Neuronal stem cell (in vitro differentiated cells): ENCODE data around the gene CAPN12.

Experiments used
- DNase-seq: peaks from one replicate; pipeline ENCODE4 v3.0.0-alpha.2; 2013; ENCODE audit warnings: low spot score
- H2AFZ ChIP-seq: one replicate; pipeline ENCODE4 v1.6.1; 2013; ENCODE audit warnings: mild to moderate bottlenecking, low read length, inconsistent platforms
- H2AK5ac ChIP-seq: 2 replicates; pipeline ENCODE4 v1.6.1; 2013; ENCODE audit warnings: low read depth, mild to moderate bottlenecking, inconsistent platforms, low read length, moderate library complexity, mixed read lengths
- H2BK120ac ChIP-seq: 2 replicates; pipeline ENCODE4 v1.6.1; 2013; ENCODE audit warnings: low read depth, mild to moderate bottlenecking, inconsistent platforms, low read length, moderate library complexity, mixed read lengths
- H2BK12ac ChIP-seq: one replicate; pipeline ENCODE4 v1.6.1; 2013; ENCODE audit warnings: low read length, inconsistent platforms
- H2BK15ac ChIP-seq: 2 replicates; pipeline ENCODE4 v1.6.1; 2013; ENCODE audit warnings: mild to moderate bottlenecking, low read length, inconsistent platforms, mixed read lengths
- H2BK5ac ChIP-seq: one replicate; pipeline ENCODE4 v1.6.1; 2013; ENCODE audit warnings: inconsistent platforms, mild to moderate bottlenecking, low read length, moderate library complexity
- H3K14ac ChIP-seq: one replicate; pipeline ENCODE4 v1.6.1; 2013; ENCODE audit warnings: low read length, inconsistent platforms
- H3K18ac ChIP-seq: 2 replicates; pipeline ENCODE4 v1.6.1; 2013; ENCODE audit warnings: low read length, inconsistent platforms
- H3K23ac ChIP-seq: 2 replicates; pipeline ENCODE4 v1.6.1; 2013; ENCODE audit warnings: low read depth, mild to moderate bottlenecking, mixed read lengths, low read length, inconsistent platforms; ENCODE audit not compliant: poor library complexity
- H3K27ac ChIP-seq: replicated peaks from 3 replicates; pipeline ENCODE4 v1.5.1; 2013; ENCODE audit warnings: low read length, inconsistent platforms
- H3K27me3 ChIP-seq, 3 experiments: 2 replicates each; pipeline ENCODE4 v1.6.1; 2013; ENCODE audit warnings: low read length in 3 of 3, mild to moderate bottlenecking in 2 of 3, inconsistent platforms in 1 of 3, low read depth in 1 of 3, mixed read lengths in 1 of 3, moderate library complexity in 1 of 3; ENCODE audit not compliant: control insufficient read depth in 3 of 3, insufficient read depth in 3 of 3
- H3K36me3 ChIP-seq, 2 donors: replicated peaks in 1 of 2; 2 replicates each; pipeline ENCODE4 v1.6.1; 2013; ENCODE audit warnings: low read length in 2 of 2; ENCODE audit not compliant: control insufficient read depth in 2 of 2, insufficient read depth in 2 of 2
- H3K4ac ChIP-seq: 2 replicates; pipeline ENCODE4 v1.6.1; 2013; ENCODE audit warnings: inconsistent platforms, mild to moderate bottlenecking, low read length, moderate library complexity
- H3K4me1 ChIP-seq, 2 donors: 1 replicate in 1 of 2; 2 replicates in 1 of 2; pipeline ENCODE4 v1.6.1; 2013; ENCODE audit warnings: low read length in 2 of 2, low read depth in 1 of 2; ENCODE audit not compliant: control insufficient read depth in 2 of 2, insufficient read depth in 1 of 2
- H3K4me2 ChIP-seq: one replicate; pipeline ENCODE4 v1.6.1; 2013; ENCODE audit warnings: mild to moderate bottlenecking, low read length, inconsistent platforms; ENCODE audit not compliant: insufficient read depth, poor library complexity, severe bottlenecking
- H3K4me3 ChIP-seq, 2 donors: 2 replicates each; pipeline ENCODE4 v1.5.1; 2013; ENCODE audit warnings: low read length in 2 of 2, mild to moderate bottlenecking in 2 of 2, inconsistent platforms in 1 of 2, moderate library complexity in 1 of 2
- H3K79me1 ChIP-seq: one replicate; pipeline ENCODE4 v1.6.1; 2013; ENCODE audit warnings: low read depth, mild to moderate bottlenecking, inconsistent platforms, low read length, moderate library complexity
- H3K9ac ChIP-seq: one replicate; pipeline ENCODE4 v1.6.1; 2013; ENCODE audit warnings: mild to moderate bottlenecking, low read depth, low read length, inconsistent platforms; ENCODE audit not compliant: poor library complexity
- H3K9me3 ChIP-seq, 2 donors: replicated peaks in 1 of 2; 2 replicates each; pipeline versions ENCODE3 to v1.6.1; 2013; ENCODE audit warnings: low read length in 2 of 2, mild to moderate bottlenecking in 2 of 2, inconsistent platforms in 1 of 2, low read depth in 1 of 2, mixed read lengths in 1 of 2, moderate library complexity in 1 of 2; ENCODE audit not compliant: control insufficient read depth in 2 of 2, insufficient read depth in 1 of 2
- H4K8ac ChIP-seq: one replicate; pipeline ENCODE4 v1.6.1; 2013; ENCODE audit warnings: low read depth, mild to moderate bottlenecking, inconsistent platforms, low read length, moderate library complexity
- H4K91ac ChIP-seq: one replicate; pipeline ENCODE4 v1.6.1; 2013; ENCODE audit warnings: low read length, low read depth, mild to moderate bottlenecking, inconsistent platforms; ENCODE audit not compliant: poor library complexity
- WGBS, 2 donors: extraction: QIAGEN DNeasy Blood & Tissue Kit; methylation state at CpG; one replicate each; pipeline ENCODE4 v1.1.7; 2013; ENCODE audit warnings: missing lambda C conversion rate in 2 of 2, mixed read lengths in 1 of 2; ENCODE audit not compliant: insufficient read length in 2 of 2, insufficient replicate concordance in 1 of 2; ENCODE audit errors: extremely low coverage in 2 of 2; 5-methylcytosine and 5-hydroxymethylcytosine counted together

Gene CAPN12

DNA sequence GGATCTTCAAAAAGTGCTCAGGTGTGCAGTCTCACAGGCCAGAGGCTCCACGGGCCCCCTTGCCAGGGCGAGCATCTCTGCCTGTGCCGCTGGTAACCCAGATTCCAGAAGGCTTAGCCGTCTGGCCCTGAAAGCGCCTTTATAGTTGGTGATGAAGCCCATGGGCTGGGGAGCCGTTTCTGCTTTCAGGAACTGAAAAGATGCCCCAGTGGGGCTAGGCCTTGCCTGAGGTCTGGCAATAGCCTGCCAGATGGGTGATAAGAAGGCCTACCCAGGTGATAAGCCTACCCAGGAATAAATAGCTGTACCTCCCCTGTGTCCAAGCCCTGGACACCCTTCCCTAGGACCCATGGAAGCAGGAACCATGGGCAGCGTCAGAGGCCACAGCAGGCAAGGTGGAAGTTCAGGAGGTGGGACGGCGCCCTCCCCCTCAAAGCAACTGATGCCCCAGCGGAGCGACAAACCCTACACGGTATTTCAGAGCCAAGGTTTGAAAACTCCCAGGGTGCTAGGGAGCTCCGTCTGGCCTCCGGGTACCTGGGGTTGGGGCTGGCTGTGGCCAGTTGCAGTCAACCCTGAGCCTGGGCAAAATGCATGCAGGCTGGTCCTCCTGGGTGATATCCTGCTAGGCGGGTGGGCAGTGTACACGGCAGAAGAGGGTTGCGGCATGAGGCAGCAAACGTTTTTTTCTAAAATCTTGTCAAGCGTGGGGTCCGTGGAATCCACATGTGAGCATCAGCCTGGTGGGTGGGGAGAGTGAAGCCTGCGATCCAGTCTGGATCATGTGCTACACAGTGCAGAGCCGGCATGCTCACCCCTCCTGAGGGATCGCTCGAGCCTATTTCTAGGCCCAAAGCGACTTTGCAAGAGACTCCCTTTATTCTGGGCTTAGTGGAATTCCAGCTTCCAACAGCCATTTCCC is 51.6 kb downstream of the CAPN12 start:
- Histone ChIP-seq H4K8ac (peak overlapping the region; percentile 92), H2BK12ac (peak overlapping the region; percentile 91), H3K4me2 (peak overlapping the region; percentile 45), H3K4me1 (peaks cover 23 to 33% of the 10 kb centered on the region in 2 donors), H4K91ac (peak overlapping the region; percentile 94), H3K4me3 (no peak overlapping the region), H3K4ac (peak overlapping the region; percentile 97), H2BK5ac (peak overlapping the region; percentile 97), H3K79me1 (peaks cover 14% of the 10 kb centered on the region), H3K23ac (no peak overlapping the region), H3K27me3 (no peaks in the 10 kb centered on the region), H3K9me3 (peaks cover 0 to 3% of the 10 kb centered on the region in 2 donors), H3K14ac (no peak overlapping the region), H3K36me3 (peaks cover 2 to 48% of the 10 kb centered on the region in 2 donors), H3K9ac (peak overlapping the region; percentile 75), H2AK5ac (peak overlapping the region; percentile 98), H2AFZ (peak overlapping the region; percentile 27), H2BK15ac (peak overlapping the region; percentile 42), H3K18ac (peak overlapping the region; percentile 99), H2BK120ac (peak overlapping the region; percentile 93), H3K27ac (peak overlapping the region; percentile 99)
- WGBS, 2 donors, result no CpG with 5 or more reads among the region's 25 CpGs
- no peak for DNase-seq

DNA sequence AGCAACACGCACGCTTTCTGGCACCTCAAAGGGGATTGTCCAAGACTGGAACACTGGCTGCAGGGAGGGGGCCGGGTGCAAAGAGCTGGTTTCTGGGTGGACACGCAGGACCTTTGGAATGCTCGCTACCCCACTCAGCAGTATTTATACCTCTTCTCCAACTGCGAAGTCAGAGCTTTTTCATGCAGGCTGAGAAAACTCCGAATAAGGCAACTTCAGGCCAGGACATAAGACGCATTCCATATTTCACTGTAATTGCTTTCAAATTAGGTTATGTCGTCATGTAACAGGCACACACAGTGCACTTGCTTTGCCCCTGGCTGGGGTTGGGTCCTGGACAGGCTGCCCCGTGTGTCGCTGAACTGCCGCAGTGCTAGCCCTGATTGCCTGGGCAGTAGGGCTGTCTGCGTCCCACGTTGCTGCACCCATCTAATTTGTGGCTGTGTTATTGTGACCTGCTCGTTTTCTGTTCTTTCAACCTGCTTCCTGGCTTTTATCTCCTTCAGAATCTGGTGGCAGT is 52.3 kb downstream of the CAPN12 start:
- H3K4me1 ChIP-seq, result peaks cover 23 to 30% of the 10 kb centered on the region in 2 donors
- H3K4me2 ChIP-seq, result no peak overlapping the region
- H3K27ac ChIP-seq, result peak overlapping the region; percentile 99

DNA sequence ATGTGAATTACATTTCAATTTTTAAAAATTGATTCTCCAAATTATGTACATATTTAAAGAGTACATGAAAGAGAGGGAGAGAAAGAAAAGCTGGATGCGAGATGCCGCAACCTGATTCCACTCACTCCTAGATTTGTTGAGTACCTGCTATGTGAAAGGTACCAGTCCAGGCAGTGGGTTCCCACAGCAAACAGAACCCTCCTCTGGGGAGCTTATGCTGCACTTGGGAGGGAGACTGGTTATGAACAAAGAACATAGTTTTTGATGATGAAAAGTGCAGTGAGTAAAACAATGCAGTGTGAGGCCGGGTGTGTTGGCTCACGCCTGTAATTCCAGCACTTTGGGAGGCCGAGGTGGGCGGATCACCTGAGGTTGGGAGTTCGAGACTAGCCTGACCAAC is 53.4 kb downstream of the CAPN12 start:
- no CpG with 5 or more reads among the region's 7 CpGs for WGBS, 2 donors
- Histone ChIP-seq H3K79me1 (peaks cover 8% of the 10 kb centered on the region), H3K4me3 (no peak overlapping the region), H2BK15ac (no peak overlapping the region), H2AFZ (no peak overlapping the region), H2BK120ac (no peak overlapping the region), H3K4ac (no peak overlapping the region), H3K27ac (peak overlapping the region; percentile 47), H3K14ac (no peak overlapping the region), H3K18ac (no peak overlapping the region), H3K4me1 (peaks cover 29 to 36% of the 10 kb centered on the region in 2 donors), H4K91ac (no peak overlapping the region), H3K27me3 (no peaks in the 10 kb centered on the region), H4K8ac (no peak overlapping the region), H3K9ac (no peak overlapping the region), H3K9me3 (peaks cover 0 to 3% of the 10 kb centered on the region in 2 donors), H3K36me3 (peaks cover 2 to 50% of the 10 kb centered on the region in 2 donors), H3K4me2 (no peak overlapping the region), H2AK5ac (no peak overlapping the region), H3K23ac (no peak overlapping the region), H2BK5ac (no peak overlapping the region), H2BK12ac (no peak overlapping the region)
- DNase-seq, result no peak

More for the DNA sequence above, 52.3 kb downstream of the CAPN12 start:
- H4K91ac ChIP-seq, result peak overlapping the region; percentile 7
- H2BK120ac ChIP-seq, result peak overlapping the region; percentile 93
- H3K4ac ChIP-seq, result no peak overlapping the region
- peaks cover 0 to 3% of the 10 kb centered on the region in 2 donors for H3K9me3 ChIP-seq
- no peak overlapping the region for H4K8ac ChIP-seq
- peaks cover 8% of the 10 kb centered on the region for H3K79me1 ChIP-seq
- H3K14ac ChIP-seq, result peak overlapping the region; percentile 85
- H3K18ac ChIP-seq, result peak overlapping the region; percentile 99
- WGBS, 2 donors, result no CpG with 5 or more reads among the region's 15 CpGs
- peak overlapping the region; percentile 47 for H3K9ac ChIP-seq
- no peak for DNase-seq
- no peak overlapping the region for H3K4me3 ChIP-seq
- peak overlapping the region; percentile 98 for H2AK5ac ChIP-seq
- H3K27me3 ChIP-seq, result no peaks in the 10 kb centered on the region
- peaks cover 2 to 56% of the 10 kb centered on the region in 2 donors for H3K36me3 ChIP-seq
- no peak overlapping the region for H2AFZ ChIP-seq
- H2BK5ac ChIP-seq, result peak overlapping the region; percentile 97
- H2BK15ac ChIP-seq, result no peak overlapping the region
- H3K23ac ChIP-seq, result no peak overlapping the region
- H2BK12ac ChIP-seq, result no peak overlapping the region

DNA sequence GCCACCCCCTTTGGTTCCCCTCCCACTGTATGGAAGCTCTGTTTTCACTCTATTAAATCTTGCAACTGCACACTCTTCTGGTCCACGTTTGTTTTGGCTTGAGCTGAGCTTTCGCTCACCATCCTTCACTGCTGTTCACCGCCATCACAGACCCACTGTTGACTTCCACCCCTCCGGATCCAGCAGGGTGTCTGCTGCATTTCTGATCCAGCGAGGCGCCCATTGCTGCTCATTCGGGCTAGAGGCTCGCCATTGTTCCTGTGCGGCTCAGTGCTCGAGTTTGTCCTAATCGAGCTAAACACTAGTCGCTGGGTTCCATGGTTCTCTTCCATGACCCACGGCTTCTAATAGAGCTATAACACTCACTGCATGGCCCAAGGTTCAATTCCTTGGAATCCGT is 54.1 kb downstream of the CAPN12 start:
- Histone ChIP-seq H3K9me3 (peaks cover 0 to 3% of the 10 kb centered on the region in 2 donors), H4K8ac (no peak overlapping the region), H3K27me3 (no peaks in the 10 kb centered on the region), H2AK5ac (no peak overlapping the region), H2BK15ac (peak overlapping the region; percentile 11), H2AFZ (no peak overlapping the region), H4K91ac (no peak overlapping the region), H3K4me1 (peaks cover 36 to 39% of the 10 kb centered on the region in 2 donors), H3K4ac (no peak overlapping the region), H2BK12ac (no peak overlapping the region), H3K4me3 (no peak overlapping the region), H2BK5ac (no peak overlapping the region), H3K18ac (no peak overlapping the region), H3K36me3 (peaks cover 2 to 43% of the 10 kb centered on the region in 2 donors), H3K14ac (no peak overlapping the region), H3K23ac (no peak overlapping the region), H3K79me1 (peaks cover 3% of the 10 kb centered on the region), H3K9ac (no peak overlapping the region), H3K4me2 (no peak overlapping the region), H3K27ac (no peak overlapping the region), H2BK120ac (no peak overlapping the region)
- WGBS, 2 donors, result no CpG with 5 or more reads among the region's 14 CpGs
- DNase-seq, result no peak
